Aortic smooth muscle cell (primary cell): ENCODE results near the gene THOC3. TPM values are rescaled to one million over a fixed set of nuclear protein-coding genes. Genes with fewer than 3 reads are reported as not detected.

Experiments used
- total RNA-seq: library from RNA; depleted of rRNA; stranded (reverse); fragments of >200 nt; gene quantifications from 2 replicates; pipeline ENCODE4 v1.2.3, GENCODE V29; 2014

Gene THOC3, protein sequence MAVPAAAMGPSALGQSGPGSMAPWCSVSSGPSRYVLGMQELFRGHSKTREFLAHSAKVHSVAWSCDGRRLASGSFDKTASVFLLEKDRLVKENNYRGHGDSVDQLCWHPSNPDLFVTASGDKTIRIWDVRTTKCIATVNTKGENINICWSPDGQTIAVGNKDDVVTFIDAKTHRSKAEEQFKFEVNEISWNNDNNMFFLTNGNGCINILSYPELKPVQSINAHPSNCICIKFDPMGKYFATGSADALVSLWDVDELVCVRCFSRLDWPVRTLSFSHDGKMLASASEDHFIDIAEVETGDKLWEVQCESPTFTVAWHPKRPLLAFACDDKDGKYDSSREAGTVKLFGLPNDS
- 32.0 and 35.7 TPM in 2 replicates for total RNA-seq

GRCh38 chr5:175967471-175968372, at the start of gene THOC3:
TSS of gene THOC3 (minus strand) at chr5:175968315. CDS start at chr5:175968208, 107 bp downstream.

Other genes starting within 250 kb of the THOC3 start
- not detected in 2 replicates for gene CPLX2, start 96.7 kb downstream of the THOC3 start, total RNA-seq